Measurements from ENCODE around the gene KCNN2.

Gene KCNN2

DNA sequence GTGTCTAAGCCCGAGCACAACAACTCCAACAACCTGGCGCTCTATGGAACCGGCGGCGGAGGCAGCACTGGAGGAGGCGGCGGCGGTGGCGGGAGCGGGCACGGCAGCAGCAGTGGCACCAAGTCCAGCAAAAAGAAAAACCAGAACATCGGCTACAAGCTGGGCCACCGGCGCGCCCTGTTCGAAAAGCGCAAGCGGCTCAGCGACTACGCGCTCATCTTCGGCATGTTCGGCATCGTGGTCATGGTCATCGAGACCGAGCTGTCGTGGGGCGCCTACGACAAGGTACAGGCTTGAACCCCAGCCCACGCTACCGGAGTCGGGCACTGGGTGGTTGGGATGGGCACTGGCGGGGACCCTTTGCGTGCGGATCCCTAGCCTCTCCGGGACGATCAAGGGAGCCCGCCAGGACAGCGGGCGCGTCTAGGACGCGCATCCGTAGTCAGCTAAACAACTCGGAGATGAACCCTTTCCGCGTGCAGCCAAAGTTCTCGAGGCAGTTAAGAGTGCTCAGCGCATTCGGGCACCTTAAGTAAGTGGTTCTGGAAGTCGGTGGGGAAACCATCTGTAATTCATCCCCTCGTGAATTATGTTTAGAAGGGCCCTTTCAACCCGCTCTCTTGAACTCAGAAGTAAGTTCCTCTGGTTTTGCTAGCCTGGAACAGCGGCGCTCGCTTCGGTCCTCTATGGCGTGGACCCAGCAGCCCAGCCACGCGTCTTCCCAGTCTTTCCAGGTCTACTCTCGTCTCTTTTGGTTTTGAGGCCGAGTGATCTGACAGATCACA, 1.3 kb downstream of the KCNN2 start:
- DNase-seq (ENCODE audit: low read depth): no peak

DNA sequence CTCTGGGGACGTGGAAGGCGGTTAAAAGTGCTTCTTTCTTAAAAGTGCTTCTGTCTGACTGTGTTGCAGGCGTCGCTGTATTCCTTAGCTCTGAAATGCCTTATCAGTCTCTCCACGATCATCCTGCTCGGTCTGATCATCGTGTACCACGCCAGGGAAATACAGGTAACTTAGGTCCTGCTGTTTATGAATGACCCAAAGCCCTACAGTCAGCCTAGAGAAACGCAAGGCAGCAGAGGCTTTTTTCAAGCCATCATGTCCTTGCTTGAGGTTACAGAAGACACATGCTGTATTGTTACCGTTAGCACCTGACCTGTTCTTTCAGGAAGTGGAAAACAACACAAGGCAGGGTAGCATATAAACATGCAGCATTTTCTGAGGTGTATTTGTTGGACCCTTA, 2.0 kb downstream of the KCNN2 start:
- no peak for DNase-seq (ENCODE audit: low read depth)

DNA sequence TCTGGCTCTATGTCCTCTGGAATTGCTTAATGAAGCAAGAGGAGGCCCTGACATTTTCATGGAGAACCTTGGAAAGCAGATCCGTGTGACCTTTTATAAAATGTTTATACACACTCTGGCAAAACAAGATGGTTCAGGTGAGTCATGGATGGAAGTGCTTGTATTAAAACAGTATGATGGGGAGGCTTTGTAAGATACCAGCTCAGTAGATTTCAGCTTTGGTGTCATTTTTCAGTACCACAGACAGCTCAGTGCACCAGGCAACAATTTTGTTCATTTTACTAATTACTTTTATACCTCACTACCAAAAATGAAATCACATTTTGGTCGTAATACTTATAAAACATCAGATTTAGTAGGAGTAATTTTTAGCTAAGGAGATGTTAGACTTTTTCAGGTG, 5.2 kb downstream of the KCNN2 start:
- DNase-seq (ENCODE audit: low read depth): no peak

DNA sequence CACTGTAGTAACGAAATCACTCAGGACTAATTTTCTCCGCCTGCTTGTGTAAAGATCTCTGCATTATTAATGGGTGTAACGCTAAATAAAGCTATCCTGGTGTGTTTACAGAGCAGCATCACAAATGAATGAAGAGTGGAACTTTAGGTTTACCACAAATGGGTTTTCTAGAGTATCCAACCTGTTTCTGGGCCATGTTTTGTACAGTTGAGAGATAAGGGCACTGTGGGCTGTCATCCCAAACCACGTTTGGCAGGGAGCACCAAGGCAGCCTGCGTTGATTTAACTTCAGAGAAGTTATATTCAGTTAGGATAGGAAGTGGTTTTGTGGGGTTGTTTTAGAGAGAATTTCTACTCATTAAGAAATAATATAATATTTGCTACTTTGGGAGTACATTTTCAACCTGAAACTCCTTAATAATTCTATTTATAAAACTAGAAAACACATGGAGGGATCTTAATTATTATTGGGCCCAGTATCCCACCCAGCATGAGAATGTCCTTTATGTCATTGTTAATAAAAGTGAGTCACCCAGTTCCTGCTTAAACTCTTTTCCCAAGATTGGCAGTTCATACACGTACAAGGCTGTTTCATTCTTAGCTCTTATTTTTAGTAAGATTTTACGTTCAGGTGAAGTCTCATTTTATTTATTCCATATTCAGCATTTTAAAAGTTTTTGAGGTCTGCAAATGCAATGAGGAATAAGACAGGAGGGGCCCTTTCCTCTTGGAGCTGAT, 8.0 kb downstream of the KCNN2 start:
- DNase-seq (ENCODE audit: low read depth): no peak

DNA sequence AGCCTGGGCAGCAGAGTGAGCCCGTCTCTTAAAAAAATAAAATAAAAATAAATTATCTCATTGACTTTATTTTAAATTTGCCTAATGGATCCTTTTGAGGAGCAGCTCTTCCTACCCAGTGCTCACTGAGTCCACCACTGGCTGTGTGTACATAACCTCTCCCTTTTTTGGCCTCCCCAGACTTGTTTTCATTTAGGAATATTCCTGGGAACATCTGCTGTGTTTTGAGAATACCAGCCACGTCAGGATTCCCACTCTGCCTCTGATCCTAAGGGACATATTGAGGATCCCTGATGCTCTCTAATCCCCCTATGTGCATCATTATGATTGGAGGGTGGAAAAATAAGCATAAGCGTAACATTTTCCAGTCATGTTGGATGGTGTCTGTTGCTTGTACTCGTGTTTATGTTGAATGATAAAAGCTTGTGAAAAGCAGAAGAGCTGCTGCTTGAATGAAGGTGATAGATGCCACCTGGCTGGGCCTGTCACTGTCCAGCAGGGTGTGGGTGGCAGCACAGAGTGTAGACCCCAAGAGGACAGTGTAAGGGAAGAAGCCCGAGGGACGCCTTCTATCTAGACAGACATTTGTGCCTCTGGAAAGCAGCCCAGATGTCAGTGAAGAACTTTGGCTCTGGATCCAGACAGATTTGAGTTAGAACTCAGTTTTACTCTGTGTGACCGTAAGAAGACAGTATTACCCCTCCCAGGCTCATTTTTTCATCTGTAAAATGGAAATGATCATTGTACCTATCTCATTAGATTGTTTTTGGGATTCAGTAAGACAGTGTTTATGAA, 15.4 kb downstream of the KCNN2 start:
- no peak for DNase-seq (ENCODE audit: low read depth)

DNA sequence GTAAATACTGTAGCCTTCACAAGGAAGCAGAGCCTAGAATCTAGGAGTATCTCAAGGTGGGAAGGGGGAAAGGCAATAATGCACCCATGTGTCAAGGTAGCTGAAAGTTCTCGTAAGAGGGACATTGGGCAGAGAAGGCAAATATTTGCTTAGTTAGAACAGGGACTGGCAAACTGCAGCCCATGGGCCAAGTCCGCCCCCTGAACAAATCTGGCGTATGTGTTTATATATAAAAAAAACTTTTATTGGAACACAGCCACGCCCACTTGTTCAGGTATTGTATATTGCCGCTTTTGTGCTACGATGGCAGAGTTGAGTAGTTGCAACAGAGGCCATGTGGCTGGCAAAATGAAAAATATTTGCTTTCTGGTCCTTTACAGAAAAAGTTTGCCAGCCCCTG, 16.1 kb downstream of the KCNN2 start:
- no peak for DNase-seq (ENCODE audit: low read depth)

DNA sequence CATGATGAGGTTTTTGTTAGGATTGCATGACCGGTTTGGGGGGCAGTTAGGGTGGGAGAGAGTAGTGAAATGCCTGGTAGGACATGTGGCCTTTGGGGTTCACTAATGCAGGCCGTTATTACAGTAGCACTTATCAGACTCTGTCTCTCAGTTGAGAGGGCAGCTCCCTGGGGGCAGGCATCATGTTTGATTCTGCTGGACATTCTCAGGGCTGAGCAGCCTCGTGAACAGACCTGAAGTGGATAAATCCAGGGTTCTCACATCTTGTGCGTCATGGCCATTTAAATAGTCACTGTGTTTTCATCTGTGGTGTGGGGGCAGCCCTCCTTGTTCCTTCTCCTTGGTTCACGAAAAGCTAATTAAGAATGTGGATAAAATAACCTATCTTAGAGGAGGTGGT, 18.9 kb downstream of the KCNN2 start:
- no peak for DNase-seq (ENCODE audit: low read depth)

DNA sequence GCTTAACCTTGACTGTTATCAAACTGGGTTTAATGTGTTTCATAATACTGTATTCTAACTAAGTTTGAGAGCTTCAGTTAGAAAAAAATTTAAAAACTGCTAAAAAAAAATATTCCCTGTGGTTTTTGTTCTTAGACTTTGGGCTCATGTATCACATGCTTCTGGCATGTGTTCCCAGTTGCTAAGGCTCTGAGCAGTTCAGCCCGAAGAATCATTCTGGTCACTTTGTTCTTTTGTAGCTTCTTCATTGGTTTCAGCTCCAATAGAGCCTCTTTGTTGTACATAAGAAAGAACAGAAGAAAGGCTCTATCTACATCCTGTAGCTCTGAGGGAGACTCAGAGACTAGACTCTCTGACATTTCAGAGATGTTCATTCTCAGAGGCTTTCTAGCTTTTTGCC, 25.6 kb downstream of the KCNN2 start:
- DNase-seq (ENCODE audit: low read depth): no peak

DNA sequence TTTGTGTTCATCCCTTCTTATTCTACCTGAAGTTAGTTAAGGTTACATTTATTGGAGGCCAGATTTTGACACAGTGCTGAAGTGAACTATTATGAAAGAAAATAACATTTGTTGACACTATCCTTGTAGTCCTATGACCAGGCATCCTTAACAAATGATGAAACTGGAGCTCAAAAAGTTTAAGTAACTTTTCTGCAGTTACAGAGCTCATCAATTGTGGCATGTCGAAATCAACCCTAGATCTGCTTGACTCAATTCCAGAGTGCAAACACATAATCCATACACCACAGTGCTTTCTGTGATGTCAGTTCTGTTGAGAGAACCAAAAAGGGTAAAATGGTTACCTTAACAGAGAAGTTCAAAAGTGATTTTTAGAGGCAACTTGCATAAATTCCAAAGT, 28.6 kb downstream of the KCNN2 start:
- DNase-seq (ENCODE audit: low read depth): no peak

DNA sequence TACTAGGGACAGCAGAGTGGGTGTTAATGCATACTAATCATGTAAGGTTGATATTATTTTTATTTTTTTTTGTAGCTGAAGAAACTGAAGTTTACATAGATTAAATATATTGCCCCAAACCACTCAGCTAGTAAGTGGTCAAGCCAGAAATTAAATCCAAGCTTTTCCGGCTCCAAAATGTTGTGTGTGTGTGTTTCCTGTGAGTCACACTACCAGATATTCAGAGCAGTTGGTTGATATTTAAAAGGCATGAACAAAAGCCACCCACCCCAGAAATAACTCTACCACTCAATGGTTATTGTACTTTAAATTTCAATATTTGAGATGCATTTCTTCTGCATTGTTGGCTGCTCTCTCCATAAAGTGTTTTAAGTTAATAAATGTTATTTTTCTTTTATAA, 29.5 kb downstream of the KCNN2 start:
- no peak for DNase-seq (ENCODE audit: low read depth)

DNA sequence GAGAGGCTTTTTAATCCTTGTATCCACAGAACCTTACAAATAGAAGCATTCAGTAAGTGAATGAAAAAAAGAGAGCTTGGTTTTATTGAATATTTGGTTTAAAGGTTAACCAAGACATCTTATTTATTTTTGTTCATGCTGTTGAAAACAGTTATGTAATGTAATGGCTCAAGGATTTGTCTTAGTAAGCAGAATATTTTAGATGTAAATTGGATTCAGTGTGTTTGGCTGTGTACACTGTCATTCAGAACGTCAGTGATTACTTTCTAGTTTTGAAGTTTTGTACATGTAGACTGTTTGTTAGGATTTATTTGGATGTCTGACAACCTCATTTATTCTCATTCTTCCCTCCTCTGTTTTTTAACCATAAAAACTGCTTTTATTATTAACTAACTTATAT, 31.3 kb downstream of the KCNN2 start:
- DNase-seq (ENCODE audit: low read depth): no peak

DNA sequence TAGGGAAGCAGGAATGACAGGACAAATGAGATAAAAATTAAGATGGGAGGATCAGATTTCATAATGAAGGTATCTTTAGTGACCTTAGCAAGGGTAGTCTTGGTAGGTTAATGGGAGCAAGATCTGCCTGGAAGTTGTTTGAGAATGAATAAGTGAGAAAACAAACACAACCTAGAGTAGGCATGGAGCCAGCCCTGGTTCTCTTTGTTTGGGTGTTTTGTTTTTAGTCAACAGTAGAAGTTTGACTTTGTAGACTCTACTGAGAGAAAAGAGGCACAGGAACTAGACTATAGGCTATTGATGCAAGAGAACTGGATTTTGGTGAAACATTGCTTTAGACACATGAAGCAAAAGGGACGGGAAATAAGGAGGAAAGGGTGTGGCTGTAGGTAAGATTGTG, 40.3 kb downstream of the KCNN2 start:
- DNase-seq (ENCODE audit: low read depth): no peak

DNA sequence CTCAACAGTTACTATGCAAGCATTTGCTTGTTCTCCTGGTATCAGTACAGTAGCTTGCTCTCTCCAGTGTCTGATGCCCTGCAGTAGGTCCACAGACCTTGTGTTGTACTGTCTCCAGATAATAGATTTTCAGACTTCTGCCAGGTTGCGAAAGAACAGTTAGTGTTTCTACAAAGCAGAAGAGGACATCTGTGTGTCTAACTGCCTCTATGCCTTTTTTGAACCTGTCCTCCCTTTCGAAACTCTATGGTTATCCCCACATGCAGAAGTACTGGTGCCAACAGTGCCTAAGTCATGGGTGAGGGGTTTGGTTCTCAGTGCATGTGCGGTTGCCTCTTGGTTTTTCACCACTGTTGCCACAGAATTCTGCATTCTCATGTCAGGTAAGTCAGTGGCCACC, 45.9 kb downstream of the KCNN2 start:
- DNase-seq (ENCODE audit: low read depth): no peak

DNA sequence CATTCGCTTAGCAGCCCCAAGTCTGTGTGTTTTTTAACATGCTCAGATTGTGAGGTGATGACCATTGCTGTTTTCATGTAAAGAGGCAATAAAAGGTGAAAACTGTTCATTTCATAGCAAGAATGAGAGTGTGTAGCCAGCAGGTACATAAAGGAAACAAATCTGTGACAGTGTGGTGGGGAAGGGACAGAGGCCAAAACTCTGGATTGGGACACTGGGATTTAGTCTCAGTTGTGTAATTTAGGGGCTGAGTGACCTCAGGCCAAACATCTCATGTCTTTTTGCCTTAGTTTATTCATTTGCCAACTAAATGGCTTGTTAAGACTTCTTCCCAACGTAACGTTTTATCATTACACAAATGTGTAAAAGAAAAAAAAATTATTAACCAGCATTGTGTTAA, 47.0 kb downstream of the KCNN2 start:
- DNase-seq (ENCODE audit: low read depth): no peak

DNA sequence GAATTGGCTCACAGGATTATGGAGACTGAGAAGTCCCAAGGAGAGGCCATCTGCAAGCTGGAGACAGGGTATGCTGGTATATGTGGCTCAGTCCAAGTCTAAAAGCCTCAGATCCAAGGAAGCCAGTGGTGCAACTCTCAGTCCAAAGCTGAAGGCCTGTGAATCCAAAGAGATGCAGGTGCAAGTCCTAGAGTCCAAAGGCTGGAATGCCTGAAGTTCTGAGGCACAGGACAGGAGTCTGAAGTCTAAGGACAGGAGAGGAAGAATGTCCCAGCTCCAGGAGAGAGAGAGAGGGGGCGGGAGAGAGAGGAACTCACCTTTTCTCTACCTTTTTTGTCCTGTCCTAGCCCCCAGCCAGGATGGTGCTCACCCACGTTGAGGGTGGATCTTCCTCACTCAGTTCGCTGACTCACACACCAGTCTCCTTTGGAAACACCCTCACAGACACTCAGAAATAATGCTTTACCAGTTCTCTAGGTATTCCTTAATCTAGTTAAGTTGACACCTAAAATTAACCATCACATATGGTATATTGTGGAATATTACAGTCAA, 49.6 kb downstream of the KCNN2 start:
- DNase-seq (ENCODE audit: low read depth): no peak

DNA sequence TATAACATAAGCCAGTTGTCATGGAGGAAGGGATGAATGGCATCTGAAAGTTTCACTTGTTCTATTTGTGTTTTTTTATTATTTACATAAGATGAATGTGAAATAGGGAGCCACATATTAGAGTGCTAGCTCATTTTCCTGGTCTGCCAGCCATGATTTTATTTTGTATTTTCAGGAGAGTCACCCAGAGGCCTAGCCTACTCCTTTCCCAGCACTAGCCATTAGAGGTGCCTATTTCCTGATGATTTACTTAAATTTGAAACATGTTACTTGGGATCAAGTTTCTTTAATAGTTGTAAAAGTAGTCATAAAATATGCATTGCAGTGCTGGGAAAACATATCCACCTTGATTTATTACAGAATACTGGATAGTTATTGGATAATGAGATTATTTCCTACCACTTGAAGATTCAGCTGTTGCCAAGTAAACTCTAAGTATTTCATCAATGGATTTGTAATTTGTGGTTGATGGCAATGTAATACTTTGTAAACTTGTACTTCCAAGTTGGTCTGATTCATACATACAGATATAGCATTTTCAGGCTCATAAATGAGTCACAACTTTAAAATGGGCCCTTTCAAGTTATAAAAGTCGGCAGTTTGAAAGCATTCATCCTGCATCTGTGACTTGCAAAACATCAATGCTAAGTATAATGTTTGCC, 50.8 kb downstream of the KCNN2 start:
- DNase-seq (ENCODE audit: low read depth): no peak

DNA sequence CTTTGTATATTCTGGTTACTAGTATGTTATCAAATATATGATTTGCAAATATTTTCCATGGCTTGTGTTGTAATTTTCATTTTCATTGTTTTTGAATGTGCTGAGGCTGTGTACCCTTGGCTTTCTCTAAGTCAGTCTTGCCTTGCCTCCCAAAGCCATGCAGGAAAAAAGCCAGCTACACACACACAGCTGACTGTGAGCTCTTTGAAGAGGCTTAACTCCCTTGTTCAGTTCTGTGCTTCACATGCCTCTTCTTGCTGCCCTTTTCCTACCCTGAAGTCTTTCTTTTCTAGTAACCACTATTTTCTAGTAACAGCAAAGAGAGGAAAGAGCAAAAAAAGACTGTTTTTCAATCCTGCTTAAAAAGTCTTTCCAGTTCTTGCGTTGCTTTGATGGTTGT, 53.9 kb downstream of the KCNN2 start:
- DNase-seq (ENCODE audit: low read depth): no peak

DNA sequence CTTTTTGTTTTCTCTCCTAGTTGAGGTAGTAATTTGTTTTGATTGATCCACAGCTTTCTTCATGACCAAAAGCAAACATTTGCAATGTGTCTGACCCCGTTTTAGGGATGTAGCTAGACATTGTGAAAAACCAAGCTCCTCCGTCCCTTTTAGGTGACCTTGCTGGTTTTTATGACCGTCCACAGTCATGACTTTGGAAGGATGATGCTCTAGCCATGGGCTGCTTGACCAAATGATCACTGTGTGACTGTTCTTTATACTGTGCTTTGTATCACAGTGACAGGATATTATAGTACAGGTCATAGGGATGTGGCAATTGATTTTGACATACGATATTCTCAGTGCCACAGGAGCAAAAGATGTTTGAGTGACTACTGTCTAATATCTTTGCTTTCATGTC, 54.4 kb downstream of the KCNN2 start:
- no peak for DNase-seq (ENCODE audit: low read depth)

DNA sequence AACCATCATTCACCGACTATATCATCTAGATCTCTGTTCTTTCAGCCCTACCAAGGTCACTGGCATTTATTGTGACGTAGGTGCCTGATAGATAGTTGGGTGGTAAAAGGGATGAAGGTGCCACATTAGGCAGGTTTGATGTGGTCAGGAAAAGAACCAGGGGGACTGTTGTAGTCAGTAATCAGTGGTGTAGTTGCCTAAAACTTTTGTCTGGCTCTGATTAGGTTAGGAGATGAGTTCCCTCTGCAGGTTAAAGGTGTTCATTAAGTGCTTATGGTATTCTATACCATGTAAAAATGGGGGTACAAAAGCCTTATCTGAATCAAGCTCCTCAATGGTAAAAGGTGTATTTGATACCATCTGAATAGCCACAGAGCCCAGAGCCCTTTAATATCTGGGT, 55.6 kb downstream of the KCNN2 start:
- no peak for DNase-seq (ENCODE audit: low read depth)

DNA sequence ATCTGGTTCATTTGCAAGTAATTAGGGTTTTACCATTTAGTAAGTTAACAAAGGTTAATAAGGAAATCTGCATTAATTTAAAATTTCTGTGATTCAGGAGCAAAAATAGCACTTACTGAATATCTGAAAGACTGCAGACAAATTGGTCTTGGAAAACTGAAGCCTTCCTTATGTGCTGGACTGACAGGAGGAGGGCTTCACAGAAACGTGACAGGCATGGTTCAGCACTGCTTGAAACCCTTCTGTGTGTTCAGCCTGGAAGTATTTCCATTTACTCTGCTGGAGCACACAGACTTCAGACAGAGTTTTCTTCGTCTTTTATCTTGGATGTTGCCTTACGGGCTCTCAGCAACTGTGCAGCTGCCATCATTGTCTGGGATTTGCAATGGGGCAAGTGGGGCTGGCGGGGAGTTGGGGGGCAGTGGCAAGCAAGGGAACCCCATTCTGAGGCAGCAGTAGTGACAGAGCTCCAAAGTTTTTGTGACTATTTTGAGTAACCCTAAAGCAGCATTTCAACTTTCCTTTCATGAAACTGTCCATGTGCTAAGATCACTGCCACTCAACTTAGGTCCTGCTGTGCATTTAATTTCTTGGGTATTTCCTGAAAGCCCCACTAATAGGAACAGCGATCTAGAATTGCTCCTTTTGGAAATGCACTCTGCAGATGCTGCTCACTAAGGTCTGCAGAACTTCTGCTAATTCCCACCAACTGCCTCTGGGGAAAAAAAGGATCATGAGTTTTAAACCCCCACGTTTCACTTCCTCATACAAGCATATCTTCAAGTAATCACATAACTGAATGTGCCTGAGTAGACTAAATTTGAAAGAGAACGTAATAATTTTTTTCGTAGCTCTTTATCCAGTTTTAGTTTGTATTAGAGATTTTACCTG, 56.6 kb downstream of the KCNN2 start:
- DNase-seq (ENCODE audit: low read depth): no peak

DNA sequence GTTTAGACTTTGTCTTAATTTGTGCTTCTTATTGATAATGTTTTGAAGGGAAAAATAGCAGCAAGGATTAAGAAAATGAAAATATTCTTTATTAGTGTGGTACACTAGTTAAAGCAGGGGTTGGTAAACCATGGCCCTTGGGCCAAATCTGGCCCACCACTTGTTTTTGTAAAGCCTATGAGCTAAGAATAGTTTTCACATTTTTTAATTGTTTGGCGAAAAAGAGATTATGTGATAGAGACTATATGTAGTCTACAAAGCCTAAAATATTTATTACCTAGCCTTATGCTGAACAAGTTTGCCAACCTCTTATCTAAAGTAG, 57.2 kb downstream of the KCNN2 start:
- DNase-seq (ENCODE audit: low read depth): no peak
